GM12878 (cell line): Measurements from ENCODE around the gene SIRPD. TPM values are rescaled to one million over a fixed set of nuclear protein-coding genes. Genes with fewer than 3 reads are reported as not detected.

ENCODE experiments used
- EP300 ChIP-seq, 2 experiments: fragments of 150-350 bp in 1 of 2; IDR thresholded peaks; 2 replicates each; pipeline ENCODE4 v1.6.1; 2011 to 2012; ENCODE audit warnings: low read depth in 2 of 2, low read length in 2 of 2, borderline replicate concordance in 1 of 2, improper control_type of control experiment in 1 of 2, inconsistent platforms in 1 of 2; ENCODE audit not compliant: control insufficient read depth in 1 of 2
- FOXK2 ChIP-seq: fragments of 450-650 bp; IDR thresholded peaks from 2 replicates; pipeline ENCODE4 v1.6.1; 2017; ENCODE audit warnings: mild to moderate bottlenecking, moderate library complexity
- JUNB ChIP-seq: IDR thresholded peaks from 2 replicates; pipeline ENCODE4 v1.6.1; 2016; ENCODE audit warnings: antibody characterized with exemption, mild to moderate bottlenecking
- JUND ChIP-seq: IDR thresholded peaks from 2 replicates; pipeline ENCODE4 v1.6.1; 2012; ENCODE audit warnings: low read depth, mild to moderate bottlenecking, low read length, improper control_type of control experiment, moderate library complexity
- POLR2A ChIP-seq: IDR thresholded peaks from 2 replicates; pipeline ENCODE4 v1.6.1; 2011; ENCODE audit warnings: low read depth, mild to moderate bottlenecking, low read length
- PRDM15 ChIP-seq: fragments of 450-650 bp; formaldehyde crosslinking; IDR thresholded peaks from 2 replicates; pipeline ENCODE4 v1.4.0; 2020; ENCODE audit warnings: mild to moderate bottlenecking, moderate library complexity
- REST ChIP-seq: IDR thresholded peaks from 2 replicates; pipeline ENCODE4 v1.6.1; 2012; ENCODE audit warnings: mild to moderate bottlenecking, low read depth, low read length
- TCF7 ChIP-seq: IDR thresholded peaks from 2 replicates; pipeline ENCODE4 v1.6.1; 2014; ENCODE audit warnings: antibody characterized with exemption, borderline replicate concordance
- ZBTB11 ChIP-seq: fragments of 450-650 bp; formaldehyde crosslinking; IDR thresholded peaks from 2 replicates; pipeline ENCODE4 v1.5.0; 2022; ENCODE audit warnings: mild to moderate bottlenecking, missing genetic modification characterization
- ZBTB40 ChIP-seq: fragments of 450-650 bp; IDR thresholded peaks from 2 replicates; pipeline ENCODE4 v1.6.1; 2016; ENCODE audit warnings: mild to moderate bottlenecking, moderate library complexity, borderline replicate concordance
- ZNF207 ChIP-seq: fragments of 450-650 bp; IDR thresholded peaks from 2 replicates; pipeline ENCODE4 v1.6.1; 2014; ENCODE audit warnings: antibody characterized with exemption, mild to moderate bottlenecking, borderline replicate concordance
- polyA plus RNA-seq, 11 experiments: library from polyadenylated mRNA; depleted of rRNA in 4 of 11; unstranded in 6 of 11; stranded (reverse) in 5 of 11; fragments of >200 nt; fragmentation: Nextera tagmentation in 4 of 11; fragmentation: Illumina TruSeq in 1 of 11; extraction: Ambion mirVana in 4 of 11; extraction: Trizol in 1 of 11; gene quantifications; 1 replicate in 1 of 11; 2 replicates in 10 of 11; pipeline versions ENCODE4 v1.2.1 to v1.2.3, GENCODE V29; 2011 to 2016; ENCODE audit warnings: inconsistent platforms in 2 of 11, missing spikeins in 2 of 11, low read depth in 1 of 11
- total RNA-seq, 4 experiments: library from RNA; depleted of rRNA in 3 of 4; stranded (reverse); fragments of >200 nt in 3 of 4; fragmentation: Illumina TruSeq in 1 of 4; extraction: Trizol in 1 of 4; gene quantifications; 2 replicates each; pipeline versions ENCODE4 v1.2.1 to v1.2.3, GENCODE V29; 2013 to 2021
- TF ChIP-seq, protein P1 (sequence below): IDR thresholded peaks from 2 replicates; pipeline ENCODE4 v1.6.1; 2012; ENCODE audit warnings: low read length, inconsistent platforms

SIRPD gene
- total and polyA plus RNA-seq, 10 of the 15 experiments (the other 5 are each of a cell fraction or from before 2014, with no cell fraction given): 0.10 to 1.6 (median 0.88) TPM

- TF ChIP-seq PRDM15 (no peak), EP300 (IDR thresholded peaks at IDR 0.05; ENCODE audit: borderline replicate concordance in 1 of 2, control insufficient read depth in 1 of 2, low read depth in 2 of 2, low read length in 2 of 2) (no peak), JUNB (no peak), ZBTB11 (CRISPR knock-in tag) (no peak), FOXK2 (peak; percentile 14; the same call in 1 of the 2 replicates), JUND (no peak), ZNF207 (0 out of 2 replicates have a peak, but pooled peaks have one; percentile 48), REST (no peak), TCF7 (no peak), POLR2A (no peak), ZBTB40 (no peak)
- TF ChIP-seq, protein P1, sequence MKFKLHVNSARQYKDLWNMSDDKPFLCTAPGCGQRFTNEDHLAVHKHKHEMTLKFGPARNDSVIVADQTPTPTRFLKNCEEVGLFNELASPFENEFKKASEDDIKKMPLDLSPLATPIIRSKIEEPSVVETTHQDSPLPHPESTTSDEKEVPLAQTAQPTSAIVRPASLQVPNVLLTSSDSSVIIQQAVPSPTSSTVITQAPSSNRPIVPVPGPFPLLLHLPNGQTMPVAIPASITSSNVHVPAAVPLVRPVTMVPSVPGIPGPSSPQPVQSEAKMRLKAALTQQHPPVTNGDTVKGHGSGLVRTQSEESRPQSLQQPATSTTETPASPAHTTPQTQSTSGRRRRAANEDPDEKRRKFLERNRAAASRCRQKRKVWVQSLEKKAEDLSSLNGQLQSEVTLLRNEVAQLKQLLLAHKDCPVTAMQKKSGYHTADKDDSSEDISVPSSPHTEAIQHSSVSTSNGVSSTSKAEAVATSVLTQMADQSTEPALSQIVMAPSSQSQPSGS: no peak
Observed at GRCh38 chr20:1503564-1504227, 53.8 kb downstream of the SIRPD start (continued).
